ENCODE results near the gene MAD1L1.
A peak's percentile ranks its signal among the peaks of the same experiment; 100 is the strongest.
"Not testable (repeated sequence)": the region's sequence is repeated elsewhere in the genome, so short reads cannot be mapped to it uniquely, and the experiment has no call there.

The MAD1L1 gene

GRCh38 chr7:1831933-1832535, 400.7 kb downstream of the MAD1L1 start:
- not testable (repeated sequence) for DNase-seq (ENCODE audit: extremely low read depth in 1 of 2, low read depth in 1 of 2)

- not testable (repeated sequence) for DNase-seq (ENCODE audit: extremely low read depth in 1 of 2, low read depth in 1 of 2)
These were observed 401.3 kb downstream of the MAD1L1 start for GRCh38 chr7:1831471-1831870.

- DNase-seq (ENCODE audit: extremely low read depth in 1 of 2, low read depth in 1 of 2), result not testable (repeated sequence)
These were observed 403.1 kb downstream of the MAD1L1 start for GRCh38 chr7:1829668-1830067.

GRCh38 chr7:1829111-1829510, 403.6 kb downstream of the MAD1L1 start:
- no peak for DNase-seq (ENCODE audit: extremely low read depth in 1 of 2, low read depth in 1 of 2)

GRCh38 chr7:1828170-1828569, 404.6 kb downstream of the MAD1L1 start:
- DNase-seq (ENCODE audit: extremely low read depth in 1 of 2, low read depth in 1 of 2), result not testable (repeated sequence)

- not testable (repeated sequence) for DNase-seq (ENCODE audit: extremely low read depth in 1 of 2, low read depth in 1 of 2)
These were observed 405.2 kb downstream of the MAD1L1 start for GRCh38 chr7:1827521-1827981.

GRCh38 chr7:1826931-1827330, 405.8 kb downstream of the MAD1L1 start:
- not testable (repeated sequence) for DNase-seq (ENCODE audit: extremely low read depth in 1 of 2, low read depth in 1 of 2)

- no peak for DNase-seq (ENCODE audit: extremely low read depth in 1 of 2, low read depth in 1 of 2)
These were observed 406.6 kb downstream of the MAD1L1 start for GRCh38 chr7:1825897-1826741.

- not testable (repeated sequence) for DNase-seq (ENCODE audit: extremely low read depth in 1 of 2, low read depth in 1 of 2)
These were observed 407.2 kb downstream of the MAD1L1 start for GRCh38 chr7:1825647-1825896.

- DNase-seq (ENCODE audit: extremely low read depth in 1 of 2, low read depth in 1 of 2), result not testable (repeated sequence)
These were observed 407.7 kb downstream of the MAD1L1 start for GRCh38 chr7:1824882-1825646.

GRCh38 chr7:1824151-1824881, 408.4 kb downstream of the MAD1L1 start:
- DNase-seq (ENCODE audit: extremely low read depth in 1 of 2, low read depth in 1 of 2), result peak in 1 of 2 donors; percentile 20

- no peak for DNase-seq (ENCODE audit: extremely low read depth in 1 of 2, low read depth in 1 of 2)
These were observed 409.2 kb downstream of the MAD1L1 start for GRCh38 chr7:1823376-1824150.

GRCh38 chr7:1819259-1819841, 413.4 kb downstream of the MAD1L1 start:
- no peak for DNase-seq (ENCODE audit: extremely low read depth in 1 of 2, low read depth in 1 of 2)

- DNase-seq (ENCODE audit: extremely low read depth in 1 of 2, low read depth in 1 of 2), result no peak
These were observed 414.0 kb downstream of the MAD1L1 start for GRCh38 chr7:1818575-1819258.

- DNase-seq (ENCODE audit: extremely low read depth in 1 of 2, low read depth in 1 of 2), result no peak
These were observed 415.6 kb downstream of the MAD1L1 start for GRCh38 chr7:1817061-1817712.

- not testable (repeated sequence) for DNase-seq (ENCODE audit: extremely low read depth in 1 of 2, low read depth in 1 of 2)
These were observed 416.3 kb downstream of the MAD1L1 start for GRCh38 chr7:1816451-1816850.

GRCh38 chr7:1815551-1816281, 417.0 kb downstream of the MAD1L1 start:
- DNase-seq (ENCODE audit: extremely low read depth in 1 of 2, low read depth in 1 of 2), result not testable (repeated sequence)

- no peak for DNase-seq (ENCODE audit: extremely low read depth in 1 of 2, low read depth in 1 of 2)
These were observed 417.7 kb downstream of the MAD1L1 start for GRCh38 chr7:1815051-1815481.

All from stimulated activated CD8-positive, alpha-beta memory T cell treated with anti-CD3 and anti-CD28 coated beads, Interleukin-7, amount 100 ng/mL, for 48 hours (primary cell).